GM18508 (cell line): ENCODE results near the gene MRPS16.

Experiments
- ATAC-seq: cut with Tn5 transposase; IDR thresholded peaks from one replicate; pipeline ENCODE4 v1.9.1; 2021; ENCODE audit warnings: moderate number of reproducible peaks; ENCODE audit not compliant: insufficient read depth, unreplicated experiment

The MRPS16 gene

DNA sequence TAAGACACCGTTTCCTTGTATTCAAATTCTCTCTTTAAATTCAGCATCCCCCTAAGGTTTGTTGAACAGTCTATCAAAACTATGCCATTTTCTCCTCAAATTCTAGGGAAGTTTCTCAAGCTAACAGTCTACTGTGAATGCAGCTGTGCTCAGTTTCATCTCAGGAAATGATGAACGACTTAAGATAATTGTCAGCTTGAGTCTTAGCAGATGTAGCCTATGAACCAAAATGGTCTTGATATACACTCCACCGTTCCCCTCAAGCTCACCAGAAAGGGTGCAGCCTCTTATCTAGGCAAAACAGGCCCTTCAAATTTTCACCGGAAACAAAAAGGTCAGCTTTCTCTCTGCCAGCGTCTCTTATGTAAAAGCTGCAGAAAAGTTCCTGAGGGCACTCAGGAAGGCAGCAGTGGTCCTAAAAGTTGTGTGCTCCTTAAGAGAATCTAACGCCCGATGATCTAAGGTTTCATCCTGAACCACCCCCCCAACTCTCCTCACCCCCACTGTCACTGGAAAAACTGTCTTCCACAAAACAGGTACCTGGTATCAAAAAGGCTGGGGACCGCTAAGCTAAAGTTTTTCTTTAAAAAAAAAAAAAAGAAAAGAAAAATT is 7.5 kb downstream of the MRPS16 start:
- ATAC-seq, result no peak

DNA sequence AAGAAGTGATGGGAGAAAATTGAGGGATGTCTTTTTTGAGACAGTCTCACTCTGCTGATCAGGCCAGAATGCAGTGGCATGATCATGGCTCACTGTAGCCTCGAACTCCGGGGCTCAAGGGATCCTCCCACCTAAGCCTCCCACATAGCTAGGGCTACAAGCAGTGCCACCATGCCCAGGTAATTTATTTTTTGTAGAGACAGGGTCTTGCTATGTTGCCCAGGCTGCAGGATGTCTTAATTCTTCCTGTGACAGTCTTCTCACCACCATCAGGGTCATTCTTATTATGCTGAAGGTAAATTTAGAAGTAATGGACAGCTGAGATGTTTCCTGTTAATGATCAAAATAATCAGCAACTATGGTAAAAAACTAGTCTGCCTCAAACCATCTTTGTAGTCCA is 12.5 kb downstream of the MRPS16 start:
- ATAC-seq, result no peak

- ATAC-seq, result no peak
Measured at GRCh38 chr10:73238990-73239566, 13.4 kb downstream of the MRPS16 start.

- ATAC-seq, result no peak
Measured at GRCh38 chr10:73234695-73235094, 17.7 kb downstream of the MRPS16 start.

GRCh38 chr10:73233883-73234282 is 18.6 kb downstream of the MRPS16 start:
- no peak for ATAC-seq

- ATAC-seq, result no peak
Measured at GRCh38 chr10:73232887-73233286, 19.6 kb downstream of the MRPS16 start.

DNA sequence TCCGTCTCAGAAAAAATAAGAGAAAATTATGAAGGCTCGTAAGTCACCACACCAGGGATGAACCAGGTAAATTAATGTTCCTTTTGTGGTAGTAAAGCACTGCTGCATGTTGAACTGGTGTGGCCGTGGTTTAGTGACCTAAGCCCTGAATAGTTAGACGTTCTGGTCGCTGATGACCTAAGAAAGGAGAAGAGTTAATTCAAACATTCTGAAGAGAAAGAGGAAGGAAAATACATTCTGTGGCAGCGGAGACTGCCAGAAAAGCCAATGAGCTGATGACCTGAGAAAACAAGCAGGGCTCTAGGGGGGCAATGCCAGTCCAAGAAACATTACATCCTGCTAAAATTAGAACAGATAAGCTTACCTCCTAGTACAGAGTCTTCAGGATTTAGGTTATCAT is 22.9 kb downstream of the MRPS16 start:
- no peak for ATAC-seq

DNA sequence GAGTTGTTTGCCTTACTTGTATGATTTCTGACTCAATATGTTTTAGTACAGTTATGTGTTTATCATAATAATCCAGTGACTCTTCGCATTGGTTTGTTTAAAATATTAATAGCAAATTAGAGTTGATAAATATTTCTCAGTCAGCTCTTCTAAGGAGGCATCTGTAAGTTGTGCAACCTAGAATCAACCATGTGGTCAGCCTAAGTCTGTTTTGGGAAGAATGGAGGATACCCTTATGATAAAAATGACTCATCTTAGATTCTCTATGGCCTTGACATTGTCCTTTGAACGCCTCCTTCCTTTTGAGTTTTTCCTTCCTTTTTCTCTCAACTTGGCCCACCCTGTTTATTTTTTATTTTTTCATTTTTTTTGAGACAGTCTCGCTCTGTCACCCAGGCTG is 24.2 kb downstream of the MRPS16 start:
- ATAC-seq, result no peak

DNA sequence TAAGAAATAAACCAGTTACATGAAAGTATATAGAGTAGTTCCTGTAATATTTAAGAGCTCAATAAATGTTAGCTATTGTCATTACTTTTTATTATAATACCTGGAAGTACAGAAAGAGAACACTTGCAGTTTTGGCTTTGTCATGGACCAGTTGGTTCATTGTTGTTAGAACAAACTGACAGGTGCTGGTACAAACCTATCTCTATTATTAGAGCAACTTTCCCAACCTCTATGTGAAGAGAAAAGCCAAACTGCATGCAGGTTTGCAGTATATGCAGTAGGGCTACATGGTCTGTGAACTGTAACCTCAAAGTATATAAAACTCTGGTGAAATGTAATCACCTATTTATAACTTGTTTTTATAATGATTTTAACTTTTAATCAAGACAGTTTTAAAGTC is 25.8 kb downstream of the MRPS16 start:
- no peak for ATAC-seq

DNA sequence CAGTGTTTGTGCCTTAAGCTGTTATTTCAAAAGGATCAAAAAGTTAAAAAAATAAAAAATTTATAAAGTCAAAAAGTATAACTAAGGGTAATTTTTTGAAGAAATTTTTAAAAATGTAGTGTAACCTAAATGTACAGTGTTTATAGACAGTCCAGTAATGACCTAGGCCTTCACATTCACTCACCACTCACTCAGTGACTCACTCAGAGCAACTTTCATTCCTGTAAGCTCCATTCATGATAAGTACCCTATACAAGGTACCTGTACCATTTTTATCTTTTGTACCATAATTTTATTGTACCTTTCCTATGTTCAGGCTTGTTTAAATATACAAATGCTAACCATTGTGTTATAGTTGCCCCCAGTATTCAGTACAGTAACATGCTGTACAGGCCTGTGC is 26.9 kb downstream of the MRPS16 start:
- ATAC-seq, result no peak

DNA sequence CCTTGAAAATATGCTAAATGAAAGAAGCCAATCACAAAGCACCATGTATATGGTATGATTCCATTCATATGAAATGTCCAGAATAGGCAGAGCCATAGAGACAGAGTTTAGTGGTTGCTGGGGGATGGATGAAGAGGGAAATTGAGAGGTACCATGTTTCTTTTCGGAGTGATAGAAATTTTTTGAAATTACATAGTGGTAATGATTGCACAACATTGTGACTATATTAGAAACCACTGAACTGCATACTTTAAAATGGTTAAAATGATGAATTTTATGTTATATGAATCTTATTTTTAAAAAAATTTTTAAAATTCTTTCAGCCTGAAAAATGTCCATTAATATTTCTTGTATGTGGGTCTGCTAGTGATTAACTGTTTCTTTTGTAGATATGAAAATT is 31.5 kb downstream of the MRPS16 start:
- no peak for ATAC-seq

- ATAC-seq, result no peak
Measured at GRCh38 chr10:73219384-73219783, 33.1 kb downstream of the MRPS16 start.

GRCh38 chr10:73218431-73219191 is 33.8 kb downstream of the MRPS16 start:
- no peak for ATAC-seq

GRCh38 chr10:73217628-73218027 is 34.8 kb downstream of the MRPS16 start:
- ATAC-seq, result no peak

- ATAC-seq, result no peak
Measured at GRCh38 chr10:73215749-73216148, 36.7 kb downstream of the MRPS16 start.

DNA sequence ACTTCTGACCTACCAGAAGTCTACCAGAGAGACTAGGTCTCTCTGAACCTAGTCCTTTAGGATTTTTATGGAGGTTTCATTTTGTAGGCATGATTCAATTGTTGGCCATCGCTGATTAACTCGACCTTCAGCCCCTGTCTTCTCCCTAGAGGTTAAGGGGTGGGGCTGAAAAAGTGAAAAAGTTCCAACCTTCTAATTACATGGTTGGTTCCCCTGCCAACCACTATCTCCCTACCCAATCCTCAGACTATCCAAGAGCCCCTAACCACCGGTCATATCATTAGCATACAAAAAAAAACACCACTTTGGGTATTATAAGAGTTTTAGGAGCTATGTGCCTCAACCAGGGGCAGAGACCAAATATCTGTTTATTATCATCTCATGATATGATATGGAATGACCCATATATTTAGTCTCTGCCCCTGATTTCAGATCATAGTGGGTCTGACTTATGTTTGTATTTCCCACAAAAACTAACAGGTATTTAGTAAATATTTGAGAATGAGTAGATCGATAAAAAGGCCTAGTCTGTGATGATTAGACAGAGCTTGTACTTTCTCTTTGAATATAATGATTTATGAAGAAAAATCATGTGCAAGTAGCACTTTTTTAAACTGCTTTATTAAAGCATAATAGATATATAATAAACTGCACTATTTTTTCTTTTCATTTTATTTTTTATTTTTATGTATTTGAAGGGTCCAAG is 41.2 kb downstream of the MRPS16 start:
- ATAC-seq, result no peak

DNA sequence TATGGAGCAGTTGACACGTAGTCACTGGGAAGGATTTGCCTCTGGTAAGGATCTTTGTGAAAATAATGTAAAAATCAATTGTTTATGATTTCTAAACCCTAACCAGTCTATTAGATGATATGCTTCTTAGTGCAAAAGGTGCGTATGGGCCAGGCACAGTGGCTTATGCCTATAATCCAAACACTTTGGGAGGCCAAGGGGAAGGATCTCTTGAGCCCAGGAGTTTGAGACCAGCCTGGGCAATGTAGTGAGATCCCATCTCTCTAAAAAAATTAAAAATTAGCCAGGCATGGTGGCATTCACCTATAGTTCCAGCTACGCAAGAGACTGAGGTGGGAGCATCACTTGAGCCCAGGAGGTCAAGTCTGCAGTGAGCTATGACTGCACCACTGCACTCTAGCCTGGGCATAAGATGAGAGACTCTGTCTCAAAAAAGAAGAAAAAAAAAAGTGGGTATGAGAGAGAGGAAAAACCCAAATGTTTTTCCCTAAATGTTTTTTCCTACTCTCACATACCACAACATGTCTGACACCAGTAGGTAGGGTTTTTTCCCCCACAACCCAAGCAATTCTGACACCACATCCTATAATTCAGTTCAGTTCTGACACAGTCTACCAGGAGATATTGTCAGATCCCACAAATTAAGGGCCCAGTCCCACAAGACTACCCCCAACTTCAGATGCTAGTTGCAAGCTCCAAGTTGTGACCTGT is 41.9 kb downstream of the MRPS16 start:
- ATAC-seq, result no peak

DNA sequence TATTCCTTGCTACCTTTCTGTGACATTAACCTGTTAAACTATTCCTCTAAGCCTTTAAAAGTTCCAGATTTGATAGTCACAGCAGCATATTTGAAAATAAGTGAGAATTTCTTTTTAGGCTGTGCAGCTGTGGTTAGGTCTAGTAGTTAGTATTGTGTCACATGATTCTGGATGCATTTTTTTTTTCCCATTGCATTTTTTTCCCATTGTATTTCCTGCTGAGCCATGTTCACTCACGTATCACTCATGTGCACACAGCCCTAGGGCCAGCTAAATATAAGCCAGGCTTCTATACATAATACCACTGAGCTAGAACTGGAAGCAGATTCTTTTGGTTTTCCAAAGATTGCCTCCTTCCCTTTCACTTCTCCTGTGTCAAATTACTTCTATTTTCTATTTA is 42.7 kb downstream of the MRPS16 start:
- no peak for ATAC-seq

GRCh38 chr10:73207883-73208282 is 44.6 kb downstream of the MRPS16 start:
- ATAC-seq, result no peak

- no peak for ATAC-seq
Measured at GRCh38 chr10:73206385-73206784, 46.1 kb downstream of the MRPS16 start.

DNA sequence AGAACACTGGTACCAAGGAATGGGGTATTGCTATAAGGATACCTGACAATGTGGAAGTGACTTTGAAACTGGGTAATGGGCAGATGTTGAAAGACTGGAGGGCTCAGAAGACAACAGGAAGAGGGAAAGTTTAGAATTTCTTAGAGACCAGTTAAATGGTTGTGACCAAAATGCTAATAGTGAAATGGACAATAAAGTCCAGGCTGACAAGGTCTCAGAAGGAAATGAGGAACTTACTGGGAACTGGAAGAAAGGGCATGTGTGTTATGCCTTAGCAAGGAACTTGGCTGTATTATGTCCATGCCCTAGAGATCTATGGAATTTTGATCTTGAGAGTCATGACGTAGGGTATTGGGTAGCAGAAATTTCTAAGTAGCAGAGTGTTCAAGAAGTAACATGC is 46.6 kb downstream of the MRPS16 start:
- ATAC-seq, result no peak
